ENCODE data around the gene SUGCT.

DNA sequence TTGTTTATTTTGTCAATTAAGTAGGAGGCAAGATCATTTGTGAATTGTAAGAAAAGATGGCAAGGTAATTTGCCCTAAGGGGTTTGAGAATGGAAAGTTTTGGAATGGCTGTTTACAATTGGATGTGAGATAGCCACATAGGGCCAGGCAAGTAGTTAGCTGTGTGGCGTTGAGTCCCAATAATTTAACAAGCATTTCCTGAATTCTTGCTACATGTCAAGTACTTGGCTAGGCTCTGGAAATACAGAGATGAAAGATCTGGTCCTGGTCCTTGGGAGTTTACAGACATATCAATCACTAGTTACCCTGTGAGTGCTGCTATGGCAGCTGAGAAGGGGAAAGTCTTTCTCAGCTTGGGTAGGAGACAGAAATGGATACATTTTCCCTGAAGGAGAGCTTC is 401.6 kb downstream of the SUGCT start:
- TF ChIP-seq, protein P1, sequence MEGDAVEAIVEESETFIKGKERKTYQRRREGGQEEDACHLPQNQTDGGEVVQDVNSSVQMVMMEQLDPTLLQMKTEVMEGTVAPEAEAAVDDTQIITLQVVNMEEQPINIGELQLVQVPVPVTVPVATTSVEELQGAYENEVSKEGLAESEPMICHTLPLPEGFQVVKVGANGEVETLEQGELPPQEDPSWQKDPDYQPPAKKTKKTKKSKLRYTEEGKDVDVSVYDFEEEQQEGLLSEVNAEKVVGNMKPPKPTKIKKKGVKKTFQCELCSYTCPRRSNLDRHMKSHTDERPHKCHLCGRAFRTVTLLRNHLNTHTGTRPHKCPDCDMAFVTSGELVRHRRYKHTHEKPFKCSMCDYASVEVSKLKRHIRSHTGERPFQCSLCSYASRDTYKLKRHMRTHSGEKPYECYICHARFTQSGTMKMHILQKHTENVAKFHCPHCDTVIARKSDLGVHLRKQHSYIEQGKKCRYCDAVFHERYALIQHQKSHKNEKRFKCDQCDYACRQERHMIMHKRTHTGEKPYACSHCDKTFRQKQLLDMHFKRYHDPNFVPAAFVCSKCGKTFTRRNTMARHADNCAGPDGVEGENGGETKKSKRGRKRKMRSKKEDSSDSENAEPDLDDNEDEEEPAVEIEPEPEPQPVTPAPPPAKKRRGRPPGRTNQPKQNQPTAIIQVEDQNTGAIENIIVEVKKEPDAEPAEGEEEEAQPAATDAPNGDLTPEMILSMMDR (IDR thresholded peaks at IDR 0.05; ENCODE audit: insufficient read depth, low read length), result no peak
- TF ChIP-seq POLR2AphosphoS5 (IDR thresholded peaks at IDR 0.05; ENCODE audit: low read depth), result no peak
